K562 (cell line): Measurements from ENCODE around the gene TXNDC15. TPM values are rescaled to one million over a fixed set of nuclear protein-coding genes. Genes with fewer than 3 reads are reported as not detected.

Experiments used
- AFF4 ChIP-seq: sonication (generic); formaldehyde crosslinking; IDR thresholded peaks from 2 replicates; pipeline ENCODE4 v1.8.0; 2023; ENCODE audit warnings: mild to moderate bottlenecking, missing genetic modification reagents
- CREB1 ChIP-seq, 2 experiments: sonication (generic) in 1 of 2; formaldehyde crosslinking in 1 of 2; IDR thresholded peaks; 2 replicates each; pipeline versions ENCODE4 v1.6.1 to v1.8.0; 2012 to 2022; ENCODE audit warnings: inconsistent platforms in 1 of 2, mild to moderate bottlenecking in 1 of 2, missing genetic modification reagents in 1 of 2, moderate library complexity in 1 of 2
- DEAF1 ChIP-seq: fragments of 450-650 bp; formaldehyde crosslinking; IDR thresholded peaks from 2 replicates; pipeline ENCODE4 v1.4.0; 2020; ENCODE audit warnings: mild to moderate bottlenecking, moderate library complexity
- FIP1L1 ChIP-seq: fragments of 200-400 bp; formaldehyde crosslinking; IDR thresholded peaks from 2 replicates; pipeline ENCODE4 v1.6.1; 2018; ENCODE audit warnings: mild to moderate bottlenecking, low read depth, low read length; ENCODE audit not compliant: poor library complexity, severe bottlenecking
- FOXJ3 ChIP-seq: sonication (generic); formaldehyde crosslinking; IDR thresholded peaks from 2 replicates; pipeline ENCODE4 v1.4.0; 2020; ENCODE audit warnings: mild to moderate bottlenecking, missing genetic modification reagents
- JUNB ChIP-seq: fragments of 450-650 bp; formaldehyde crosslinking; conservative IDR thresholded peaks from 2 replicates; pipeline ENCODE4 v1.4.0; 2020; ENCODE audit warnings: mild to moderate bottlenecking
- MAFG ChIP-seq: fragments of 450-650 bp; conservative IDR thresholded peaks from 2 replicates; pipeline ENCODE4 v1.6.1; 2016; ENCODE audit warnings: missing genetic modification characterization, missing compliant biosample characterization
- MTA3 ChIP-seq: fragments of 450-650 bp; formaldehyde crosslinking; IDR thresholded peaks from 2 replicates; pipeline ENCODE4 v1.6.1; 2017; ENCODE audit warnings: mild to moderate bottlenecking, borderline replicate concordance
- REST ChIP-seq, 2 experiments: fragments of 450-650 bp; formaldehyde crosslinking in 1 of 2; IDR thresholded peaks; 2 replicates each; pipeline versions ENCODE4 v1.4.0 to v1.6.1; 2014 to 2020; ENCODE audit warnings: mild to moderate bottlenecking in 2 of 2, borderline replicate concordance in 1 of 2, low read depth in 1 of 2
- SIN3A ChIP-seq, 2 experiments: fragments of 150-350 bp in 1 of 2; IDR thresholded peaks; 2 replicates each; pipeline ENCODE4 v1.6.1; 2011 to 2016; ENCODE audit warnings: borderline replicate concordance in 2 of 2, low read depth in 2 of 2, low read length in 2 of 2, mild to moderate bottlenecking in 2 of 2, moderate library complexity in 2 of 2; ENCODE audit not compliant: control insufficient read depth in 1 of 2
- TAL1 ChIP-seq: fragments of 450-650 bp; IDR thresholded peaks from 2 replicates; pipeline ENCODE4 v1.6.1; 2016; ENCODE audit warnings: mild to moderate bottlenecking
- ZNF57 ChIP-seq: fragments of 450-650 bp; formaldehyde crosslinking; IDR thresholded peaks from 2 replicates; pipeline ENCODE4 v1.4.0; 2020; ENCODE audit warnings: mild to moderate bottlenecking, moderate library complexity
- polyA plus RNA-seq, 8 experiments: library from polyadenylated mRNA; depleted of rRNA in 4 of 8; stranded (reverse) in 5 of 8; unstranded in 3 of 8; fragments of >200 nt; fragmentation: Nextera tagmentation in 2 of 8; fragmentation: Illumina TruSeq in 1 of 8; extraction: Ambion mirVana in 2 of 8; extraction: Trizol in 1 of 8; gene quantifications; 2 replicates each; pipeline versions ENCODE4 v1.2.1 to v1.2.3, GENCODE V29; 2011 to 2014; ENCODE audit warnings: inconsistent platforms in 1 of 8, missing spikeins in 1 of 8
- total RNA-seq, 7 experiments: library from RNA; depleted of rRNA in 6 of 7; stranded (reverse); fragments of >200 nt in 6 of 7; fragmentation: Illumina TruSeq in 2 of 7; extraction: Trizol in 2 of 7; gene quantifications; 2 replicates each; pipeline versions ENCODE4 v1.2.1 to v1.2.3, GENCODE V29; 2011 to 2021; ENCODE audit warnings: low replicate concordance in 1 of 7

The TXNDC15 gene
- total and polyA plus RNA-seq, 9 of the 15 experiments (the other 6 are each of a cell fraction or from before 2014, with no cell fraction given), result 3.0 to 15.4 (median 12.3) TPM

GRCh38 chr5:134873987-134874830 is at the start of gene TXNDC15 (continued):
- TF ChIP-seq REST (IDR thresholded peaks at IDR 0.05; ENCODE audit: borderline replicate concordance) (no peak), REST (CRISPR knock-in tag; IDR thresholded peaks at IDR 0.05; ENCODE audit: low read depth) (peak; percentile 70), FIP1L1 (peak; percentile 79), AFF4 (peak; percentile 73; the same call in 1 of the 2 replicates), ZNF57 (CRISPR knock-in tag) (no peak), DEAF1 (no peak), MTA3 (peak; percentile 78; the same call in 1 of the 2 replicates), SIN3A (IDR thresholded peaks at IDR 0.05; ENCODE audit: borderline replicate concordance in 2 of 2, control insufficient read depth in 1 of 2, low read depth in 2 of 2, low read length in 2 of 2) (peak in 1 of 2 experiments; percentile 51; a peak in 1 of 4 replicates), MAFG (tag) (no peak), JUNB (CRISPR knock-in tag) (no peak), TAL1 (no peak), CREB1 (IDR thresholded peaks at IDR 0.05) (peak; percentile 12; the same call in 1 of the 2 replicates), CREB1 (CRISPR knock-in tag; IDR thresholded peaks at IDR 0.05) (peak; percentile 68), FOXJ3 (CRISPR knock-in tag) (no peak)
